ENCODE data around the gene VAMP2.
A peak's percentile ranks its signal among the peaks of the same experiment; 100 is the strongest.

The VAMP2 gene

DNA sequence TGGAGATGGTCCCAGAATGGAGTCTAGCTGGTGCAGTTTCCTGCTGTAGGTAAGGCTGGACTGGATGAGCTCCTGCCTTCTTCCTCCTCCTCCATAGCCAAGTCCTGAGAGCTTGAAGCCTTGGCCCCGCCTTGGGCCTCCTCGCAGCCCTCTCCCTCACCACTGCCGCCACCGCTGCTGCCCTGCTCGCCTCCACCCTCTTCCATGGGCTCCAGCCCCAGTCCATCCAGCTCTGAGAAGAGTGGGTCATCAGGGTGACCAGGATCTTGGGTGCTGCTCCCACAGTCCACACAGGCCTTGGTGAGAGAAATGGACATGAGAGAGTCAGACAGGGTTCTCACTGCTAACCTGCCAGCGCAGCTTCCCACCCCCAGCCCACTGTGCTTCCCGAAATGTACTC lies 21.7 kb downstream of the VAMP2 start:
- TF ChIP-seq, protein P1, sequence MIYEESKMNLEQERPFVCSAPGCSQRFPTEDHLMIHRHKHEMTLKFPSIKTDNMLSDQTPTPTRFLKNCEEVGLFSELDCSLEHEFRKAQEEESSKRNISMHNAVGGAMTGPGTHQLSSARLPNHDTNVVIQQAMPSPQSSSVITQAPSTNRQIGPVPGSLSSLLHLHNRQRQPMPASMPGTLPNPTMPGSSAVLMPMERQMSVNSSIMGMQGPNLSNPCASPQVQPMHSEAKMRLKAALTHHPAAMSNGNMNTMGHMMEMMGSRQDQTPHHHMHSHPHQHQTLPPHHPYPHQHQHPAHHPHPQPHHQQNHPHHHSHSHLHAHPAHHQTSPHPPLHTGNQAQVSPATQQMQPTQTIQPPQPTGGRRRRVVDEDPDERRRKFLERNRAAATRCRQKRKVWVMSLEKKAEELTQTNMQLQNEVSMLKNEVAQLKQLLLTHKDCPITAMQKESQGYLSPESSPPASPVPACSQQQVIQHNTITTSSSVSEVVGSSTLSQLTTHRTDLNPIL (CRISPR knock-in tag; IDR thresholded peaks at IDR 0.05; ENCODE audit: low read depth): no peak
- TF ChIP-seq GLIS3 (CRISPR knock-in tag; IDR thresholded peaks at IDR 0.05) (no peak), BACH2 (CRISPR knock-in tag; IDR thresholded peaks at IDR 0.05; ENCODE audit: borderline replicate concordance) (no peak), RARB (CRISPR knock-in tag; IDR thresholded peaks at IDR 0.05) (no peak), TCF4 (CRISPR knock-in tag; IDR thresholded peaks at IDR 0.05; ENCODE audit: borderline replicate concordance) (no peak), CSDC2 (CRISPR knock-in tag; IDR thresholded peaks at IDR 0.05) (no peak), ZFP3 (CRISPR knock-in tag; IDR thresholded peaks at IDR 0.05) (no peak), TOX (CRISPR knock-in tag; IDR thresholded peaks at IDR 0.05; ENCODE audit: borderline replicate concordance) (no peak), ARNTL (CRISPR knock-in tag; IDR thresholded peaks at IDR 0.05; ENCODE audit: borderline replicate concordance, low read depth) (no peak), ZNF8 (CRISPR knock-in tag; IDR thresholded peaks at IDR 0.05) (no peak), SNAI2 (CRISPR knock-in tag; IDR thresholded peaks at IDR 0.05) (no peak), ZFP30 (CRISPR knock-in tag; IDR thresholded peaks at IDR 0.05) (no peak)
- TF ChIP-seq, protein P2, sequence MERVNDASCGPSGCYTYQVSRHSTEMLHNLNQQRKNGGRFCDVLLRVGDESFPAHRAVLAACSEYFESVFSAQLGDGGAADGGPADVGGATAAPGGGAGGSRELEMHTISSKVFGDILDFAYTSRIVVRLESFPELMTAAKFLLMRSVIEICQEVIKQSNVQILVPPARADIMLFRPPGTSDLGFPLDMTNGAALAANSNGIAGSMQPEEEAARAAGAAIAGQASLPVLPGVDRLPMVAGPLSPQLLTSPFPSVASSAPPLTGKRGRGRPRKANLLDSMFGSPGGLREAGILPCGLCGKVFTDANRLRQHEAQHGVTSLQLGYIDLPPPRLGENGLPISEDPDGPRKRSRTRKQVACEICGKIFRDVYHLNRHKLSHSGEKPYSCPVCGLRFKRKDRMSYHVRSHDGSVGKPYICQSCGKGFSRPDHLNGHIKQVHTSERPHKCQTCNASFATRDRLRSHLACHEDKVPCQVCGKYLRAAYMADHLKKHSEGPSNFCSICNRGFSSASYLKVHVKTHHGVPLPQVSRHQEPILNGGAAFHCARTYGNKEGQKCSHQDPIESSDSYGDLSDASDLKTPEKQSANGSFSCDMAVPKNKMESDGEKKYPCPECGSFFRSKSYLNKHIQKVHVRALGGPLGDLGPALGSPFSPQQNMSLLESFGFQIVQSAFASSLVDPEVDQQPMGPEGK (CRISPR knock-in tag; IDR thresholded peaks at IDR 0.05; ENCODE audit: borderline replicate concordance): no peak
- no peak for ATAC-seq

DNA sequence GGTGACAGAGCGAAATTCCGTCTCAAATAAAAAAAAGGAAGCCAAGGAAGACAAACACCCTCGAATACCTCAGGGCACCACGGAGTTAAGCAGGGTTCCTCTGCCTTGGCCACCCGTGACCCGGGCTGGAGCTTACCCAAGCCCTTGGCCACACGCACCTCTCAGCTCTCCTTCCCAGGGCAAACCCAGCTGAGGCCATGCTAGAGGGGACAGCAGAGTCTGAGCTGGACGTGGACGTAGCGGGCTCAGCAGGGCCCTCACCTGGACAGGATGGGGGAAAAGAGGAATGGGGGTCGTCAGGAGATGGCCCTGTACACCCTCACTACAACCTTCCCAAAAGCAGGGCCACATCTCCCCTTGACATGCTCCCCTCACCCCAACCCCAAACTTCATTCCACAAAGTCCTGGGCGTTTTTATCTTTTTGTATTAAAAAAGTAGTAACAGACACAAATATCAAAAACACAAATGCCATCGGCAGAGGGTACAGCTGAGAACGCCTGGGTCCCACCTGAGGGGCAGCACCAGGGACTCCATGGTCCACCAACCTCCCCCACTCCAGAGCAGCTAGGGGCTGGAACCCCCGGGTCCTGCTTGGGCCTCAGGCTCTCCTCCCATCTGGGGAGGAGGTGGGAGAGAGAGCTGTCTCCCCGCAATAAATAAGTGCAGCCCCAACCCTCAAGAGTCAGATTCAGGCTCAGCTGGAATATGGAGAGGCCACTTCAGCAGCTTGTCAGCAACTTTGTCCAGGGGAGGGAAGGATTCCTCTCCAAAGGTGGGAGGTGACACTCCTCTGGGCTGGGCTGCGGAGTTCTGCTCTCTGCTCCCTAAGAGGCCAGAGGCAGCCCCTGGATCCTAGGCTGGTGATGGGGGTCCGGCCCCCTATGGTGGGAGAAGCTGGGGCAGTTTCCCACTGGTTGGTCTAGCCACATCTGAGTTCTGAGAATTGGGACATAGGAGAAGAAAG lies 22.4 kb downstream of the VAMP2 start:
- TF ChIP-seq RARB (CRISPR knock-in tag; IDR thresholded peaks at IDR 0.05) (no peak), ZNF8 (CRISPR knock-in tag; IDR thresholded peaks at IDR 0.05) (no peak), ARNTL (CRISPR knock-in tag; IDR thresholded peaks at IDR 0.05; ENCODE audit: borderline replicate concordance, low read depth) (no peak)
- TF ChIP-seq, protein P2 (CRISPR knock-in tag; IDR thresholded peaks at IDR 0.05; ENCODE audit: borderline replicate concordance): no peak
- ATAC-seq: no peak

DNA sequence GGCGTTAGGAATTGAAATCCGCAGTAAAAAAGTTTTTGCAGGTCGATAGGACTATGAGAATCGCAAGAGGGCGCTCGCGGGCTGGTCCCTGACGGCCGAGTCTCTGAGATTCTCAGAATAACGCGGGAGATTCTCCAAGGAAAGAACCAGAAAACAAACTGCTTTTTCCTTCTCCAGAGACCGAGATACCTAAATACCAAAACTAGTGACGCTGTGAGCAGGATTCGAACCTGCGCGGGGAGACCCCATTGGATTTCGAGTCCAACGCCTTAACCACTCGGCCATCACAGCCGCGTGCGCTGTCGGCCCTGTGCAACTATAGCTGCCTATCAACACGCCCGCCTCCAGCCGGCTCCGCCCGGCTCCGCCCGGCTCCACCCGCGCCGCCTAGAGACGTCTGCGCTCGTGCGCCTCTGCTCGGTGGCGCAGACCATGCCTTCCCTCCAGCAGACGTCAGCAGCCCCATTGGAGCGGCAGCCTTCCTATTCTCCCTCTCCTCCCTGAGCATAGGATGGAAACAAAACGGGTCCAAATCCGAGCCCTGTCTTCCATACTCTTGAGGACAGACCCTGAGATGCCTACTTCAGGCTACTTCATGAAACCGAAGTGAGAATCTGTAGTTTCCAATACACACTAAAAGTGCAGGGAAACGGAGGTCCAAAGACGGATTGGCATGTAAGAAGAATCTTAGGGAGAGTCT lies 23.9 kb downstream of the VAMP2 start:
- ATAC-seq: peak; percentile 87
- TF ChIP-seq, protein P3, sequence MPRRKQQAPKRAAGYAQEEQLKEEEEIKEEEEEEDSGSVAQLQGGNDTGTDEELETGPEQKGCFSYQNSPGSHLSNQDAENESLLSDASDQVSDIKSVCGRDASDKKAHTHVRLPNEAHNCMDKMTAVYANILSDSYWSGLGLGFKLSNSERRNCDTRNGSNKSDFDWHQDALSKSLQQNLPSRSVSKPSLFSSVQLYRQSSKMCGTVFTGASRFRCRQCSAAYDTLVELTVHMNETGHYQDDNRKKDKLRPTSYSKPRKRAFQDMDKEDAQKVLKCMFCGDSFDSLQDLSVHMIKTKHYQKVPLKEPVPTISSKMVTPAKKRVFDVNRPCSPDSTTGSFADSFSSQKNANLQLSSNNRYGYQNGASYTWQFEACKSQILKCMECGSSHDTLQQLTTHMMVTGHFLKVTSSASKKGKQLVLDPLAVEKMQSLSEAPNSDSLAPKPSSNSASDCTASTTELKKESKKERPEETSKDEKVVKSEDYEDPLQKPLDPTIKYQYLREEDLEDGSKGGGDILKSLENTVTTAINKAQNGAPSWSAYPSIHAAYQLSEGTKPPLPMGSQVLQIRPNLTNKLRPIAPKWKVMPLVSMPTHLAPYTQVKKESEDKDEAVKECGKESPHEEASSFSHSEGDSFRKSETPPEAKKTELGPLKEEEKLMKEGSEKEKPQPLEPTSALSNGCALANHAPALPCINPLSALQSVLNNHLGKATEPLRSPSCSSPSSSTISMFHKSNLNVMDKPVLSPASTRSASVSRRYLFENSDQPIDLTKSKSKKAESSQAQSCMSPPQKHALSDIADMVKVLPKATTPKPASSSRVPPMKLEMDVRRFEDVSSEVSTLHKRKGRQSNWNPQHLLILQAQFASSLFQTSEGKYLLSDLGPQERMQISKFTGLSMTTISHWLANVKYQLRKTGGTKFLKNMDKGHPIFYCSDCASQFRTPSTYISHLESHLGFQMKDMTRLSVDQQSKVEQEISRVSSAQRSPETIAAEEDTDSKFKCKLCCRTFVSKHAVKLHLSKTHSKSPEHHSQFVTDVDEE (CRISPR knock-in tag; IDR thresholded peaks at IDR 0.05): 0 out of 2 replicates have a peak, but pooled peaks have one; percentile 58
- TF ChIP-seq ZFP30 (CRISPR knock-in tag; IDR thresholded peaks at IDR 0.05) (no peak), ZNF8 (CRISPR knock-in tag; IDR thresholded peaks at IDR 0.05) (no peak)

DNA sequence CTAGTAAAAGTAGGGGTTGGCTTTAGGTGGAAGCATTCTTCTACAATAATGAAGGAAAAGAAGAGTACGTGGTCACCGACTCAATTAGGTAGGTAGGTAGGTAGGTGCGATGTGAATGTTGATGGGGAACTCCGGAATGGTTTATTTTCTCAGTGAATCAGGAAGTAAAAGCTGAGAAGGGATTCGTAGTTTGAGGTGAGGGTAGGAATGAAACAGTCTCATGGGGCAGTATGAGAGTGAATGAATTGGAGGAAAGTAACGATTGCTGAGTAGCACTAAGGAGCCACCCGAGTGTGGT lies 24.4 kb downstream of the VAMP2 start:
- no peak for ATAC-seq
- no peak for TF ChIP-seq ZNF565 (CRISPR knock-in tag; conservative IDR thresholded peaks at IDR 0.05; ENCODE audit: low read depth)
- no peak for TF ChIP-seq ZFP30 (CRISPR knock-in tag; IDR thresholded peaks at IDR 0.05)
- no peak for TF ChIP-seq TOX (CRISPR knock-in tag; IDR thresholded peaks at IDR 0.05; ENCODE audit: borderline replicate concordance)
- TF ChIP-seq, protein P3 (CRISPR knock-in tag; IDR thresholded peaks at IDR 0.05): no peak
- TF ChIP-seq, protein P2 (CRISPR knock-in tag; IDR thresholded peaks at IDR 0.05; ENCODE audit: borderline replicate concordance): no peak
- TF ChIP-seq PPARA (CRISPR knock-in tag; IDR thresholded peaks at IDR 0.05; ENCODE audit: borderline replicate concordance): no peak

All from SK-N-SH treated with all-trans-retinoic acid at 6 μM for 48 hours (cell line).